GM18511 (cell line): ENCODE measurements around the gene YAE1.
A peak's percentile ranks its signal among the peaks of the same experiment; 100 is the strongest.
"Not testable (repeated sequence)": the region's sequence is repeated elsewhere in the genome, so short reads cannot be mapped to it uniquely, and the experiment has no call there.

Experiments
- ATAC-seq: cut with Tn5 transposase; IDR thresholded peaks from one replicate; pipeline ENCODE4 v1.9.1; 2021; ENCODE audit warnings: mild to moderate bottlenecking, moderate library complexity; ENCODE audit not compliant: unreplicated experiment

The YAE1 gene, protein sequence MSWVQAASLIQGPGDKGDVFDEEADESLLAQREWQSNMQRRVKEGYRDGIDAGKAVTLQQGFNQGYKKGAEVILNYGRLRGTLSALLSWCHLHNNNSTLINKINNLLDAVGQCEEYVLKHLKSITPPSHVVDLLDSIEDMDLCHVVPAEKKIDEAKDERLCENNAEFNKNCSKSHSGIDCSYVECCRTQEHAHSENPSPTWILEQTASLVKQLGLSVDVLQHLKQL

DNA sequence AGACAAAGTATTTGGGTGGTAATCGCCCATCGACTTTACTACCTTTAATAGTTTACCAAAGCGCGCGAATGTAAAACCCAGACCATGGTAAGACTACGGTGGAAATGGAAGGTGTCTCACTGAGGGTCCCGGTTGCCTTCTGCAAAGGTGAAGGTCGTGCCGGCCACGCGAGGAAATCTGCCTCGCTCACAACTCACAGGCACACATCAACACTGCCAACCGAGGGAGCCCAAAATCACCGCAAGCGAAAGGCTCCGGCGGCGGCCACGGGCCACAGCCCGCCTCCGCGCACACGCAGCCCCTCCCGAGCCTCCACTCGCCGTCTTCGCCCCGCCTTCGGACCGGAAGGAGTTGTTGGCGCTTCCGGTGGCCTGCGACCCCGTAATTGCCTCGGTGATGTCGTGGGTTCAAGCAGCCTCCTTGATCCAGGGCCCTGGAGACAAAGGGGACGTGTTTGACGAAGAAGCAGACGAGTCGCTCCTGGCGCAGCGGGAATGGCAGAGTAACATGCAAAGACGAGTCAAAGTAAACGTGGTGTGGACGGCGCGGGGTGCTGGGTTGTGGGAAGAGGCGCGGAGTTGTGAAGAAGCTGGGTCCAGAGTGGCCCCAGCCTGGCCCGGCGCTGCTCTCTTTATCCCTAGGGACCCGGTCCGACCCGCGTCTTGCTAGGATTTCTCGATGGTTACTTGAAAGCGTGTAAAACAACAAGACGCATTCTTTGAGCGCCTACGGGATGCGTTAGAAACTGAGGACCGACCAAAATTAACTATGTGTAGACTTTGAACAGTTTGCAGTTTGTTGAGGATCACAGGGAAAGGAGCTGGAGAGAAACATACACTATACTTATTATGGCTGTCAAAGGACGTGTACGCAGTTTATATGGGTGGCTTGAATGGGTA lies at the start of gene YAE1:
Gene YAE1, plus strand, starts transcription at position 382 of the 899 bp plus-strand sequence. Its CDS starts 15 bp downstream, at position 397.
- peak; percentile 99 for ATAC-seq

DNA sequence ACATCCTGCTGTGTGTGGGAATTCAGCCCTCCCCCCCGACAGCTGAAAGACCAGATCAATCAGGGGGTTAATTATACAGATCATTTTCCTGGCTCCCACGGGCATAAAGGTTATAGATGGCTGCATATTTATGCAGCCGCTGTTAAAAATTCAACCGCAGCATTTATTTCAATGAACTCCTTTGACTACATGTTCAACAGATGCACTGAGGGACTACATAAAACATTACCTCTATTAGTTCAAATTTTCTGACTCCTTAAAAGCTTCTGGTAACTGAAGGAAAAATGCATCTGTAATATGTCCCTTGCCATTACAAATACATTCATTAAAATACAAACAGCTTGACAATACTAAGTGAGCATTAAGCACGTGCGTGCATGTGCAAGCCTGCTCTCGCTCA lies 49.7 kb upstream of the YAE1 start:
- no peak for ATAC-seq

DNA sequence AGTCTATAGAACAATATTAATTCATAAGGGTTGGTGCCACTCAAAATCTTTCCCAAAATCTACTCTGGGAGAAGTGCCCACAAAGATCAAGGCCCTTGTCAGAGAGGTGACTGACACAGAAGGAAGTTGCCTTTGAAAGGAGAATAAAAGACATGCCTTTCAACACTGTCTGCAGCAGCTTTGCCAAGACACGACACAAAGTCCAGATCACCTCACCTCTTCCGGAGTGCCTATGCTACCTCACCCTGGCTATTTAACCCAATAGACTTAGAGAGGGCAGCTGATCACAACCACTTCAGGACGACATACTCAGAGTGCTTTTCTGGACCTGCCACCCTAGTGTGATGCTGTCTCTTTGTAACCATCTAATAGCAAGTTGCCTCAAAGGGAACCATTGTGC lies 49.0 kb upstream of the YAE1 start:
- ATAC-seq, result no peak

DNA sequence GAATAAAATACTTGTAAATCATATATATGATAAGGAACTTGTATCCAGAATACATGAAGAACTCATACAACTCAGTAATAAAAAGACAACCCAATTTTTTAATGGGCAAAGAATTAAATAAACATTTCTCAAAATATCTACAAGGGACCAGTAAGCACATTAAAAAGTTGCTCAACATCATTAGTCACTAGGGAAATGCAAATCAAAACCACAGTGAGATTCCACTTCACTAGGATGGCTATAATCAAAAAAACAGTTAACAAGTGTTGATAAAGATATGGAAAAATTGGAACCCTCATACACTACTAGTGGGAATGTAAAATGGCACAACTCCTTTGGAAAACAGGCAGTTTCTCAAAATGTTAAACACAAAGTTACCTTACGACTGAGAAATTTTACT lies 40.3 kb upstream of the YAE1 start:
- ATAC-seq, result no peak

DNA sequence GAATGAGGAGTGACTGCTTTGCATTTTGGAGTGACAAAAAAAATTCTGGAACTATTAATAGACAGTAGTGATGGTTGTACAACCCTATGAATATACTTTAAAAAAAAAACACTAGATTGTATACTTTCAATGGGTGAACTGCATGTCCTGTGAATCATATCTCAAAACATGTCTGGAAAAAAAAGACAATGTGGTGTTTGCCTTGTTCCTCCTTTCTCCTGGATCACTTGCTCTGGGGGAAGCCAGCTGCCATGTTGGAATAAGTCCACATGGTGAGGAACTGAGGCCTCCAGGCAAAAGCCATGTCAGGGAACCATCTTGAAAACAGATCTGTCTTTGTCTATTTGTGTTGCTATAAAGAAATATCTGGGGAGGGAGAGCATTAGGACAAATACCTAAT lies 39.5 kb upstream of the YAE1 start:
- no peak for ATAC-seq

DNA sequence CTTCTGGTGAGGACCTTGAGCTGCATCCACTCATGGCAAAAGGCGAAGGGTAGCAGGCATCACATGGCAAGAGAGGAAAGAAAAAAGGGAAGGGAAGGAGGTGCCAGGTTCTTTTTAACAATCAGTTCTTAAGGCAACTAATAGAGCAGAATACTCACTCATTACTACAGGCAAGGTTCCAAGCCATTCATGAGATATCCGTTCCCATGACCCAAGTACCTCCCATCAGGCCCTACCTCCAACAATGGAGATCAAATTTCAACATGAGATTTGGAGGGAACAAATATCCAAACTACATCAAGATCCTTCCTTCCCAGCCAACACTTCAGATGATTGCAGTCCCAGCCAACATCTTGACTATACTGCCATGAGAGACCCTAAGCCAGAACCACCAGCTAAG lies 38.9 kb upstream of the YAE1 start:
- no peak for ATAC-seq

DNA sequence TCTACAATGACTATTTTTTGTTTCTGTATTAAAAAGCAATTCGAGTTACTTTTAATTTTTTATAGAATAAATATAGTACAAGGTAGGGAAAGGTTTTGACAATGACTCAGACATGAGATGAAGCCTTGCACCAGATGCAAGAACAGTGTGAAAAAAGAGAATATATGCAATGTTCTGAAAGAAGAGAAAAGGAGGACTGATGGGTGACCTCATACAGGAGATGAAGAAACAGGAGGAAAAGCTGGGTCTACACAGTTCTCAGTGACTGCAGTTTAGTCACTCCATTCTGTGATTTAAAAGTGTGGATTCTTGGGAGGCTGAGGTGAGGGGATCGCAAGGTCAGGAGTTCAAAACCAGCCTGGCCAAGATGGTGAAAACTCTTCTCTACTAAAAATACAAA lies 38.3 kb upstream of the YAE1 start:
- no peak for ATAC-seq

DNA sequence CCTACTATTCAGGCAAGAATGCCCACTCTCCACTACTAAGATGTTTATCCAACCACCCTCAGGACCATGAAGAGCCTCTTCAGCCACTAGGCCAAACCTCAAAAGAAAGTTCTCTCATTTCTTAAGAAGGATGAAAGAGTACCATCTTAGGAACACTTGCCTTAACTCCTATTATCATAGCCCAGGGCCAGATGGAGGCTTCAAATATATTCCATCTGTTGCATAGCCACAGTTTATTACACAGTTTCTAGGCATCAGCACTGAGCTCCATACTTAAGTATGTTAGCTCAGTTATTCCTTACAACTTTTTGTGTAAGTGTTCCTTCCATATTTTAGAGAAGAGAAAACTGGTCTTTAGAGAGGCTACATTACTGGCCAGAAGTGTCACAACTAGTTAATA lies 37.4 kb upstream of the YAE1 start:
- no peak for ATAC-seq

DNA sequence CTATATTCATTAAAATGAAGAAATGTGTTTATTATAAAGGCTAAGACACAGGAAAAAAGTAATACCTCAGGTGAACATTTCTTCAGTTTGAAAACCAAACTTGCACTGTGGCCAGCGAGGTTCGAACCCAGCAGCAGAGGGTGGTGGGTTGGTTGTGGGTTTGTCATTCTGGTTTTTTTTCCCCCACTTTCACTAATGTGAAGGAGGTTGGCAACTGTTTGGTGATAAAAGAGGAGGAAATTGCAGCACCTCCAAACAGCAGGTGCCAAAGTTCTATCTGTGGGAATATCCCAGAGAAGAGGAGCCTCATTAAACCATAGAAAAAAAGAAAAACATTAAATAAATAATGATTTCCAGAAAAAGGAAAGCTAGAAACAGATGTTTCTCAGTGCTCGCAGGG lies 36.6 kb upstream of the YAE1 start:
- no peak for ATAC-seq

DNA sequence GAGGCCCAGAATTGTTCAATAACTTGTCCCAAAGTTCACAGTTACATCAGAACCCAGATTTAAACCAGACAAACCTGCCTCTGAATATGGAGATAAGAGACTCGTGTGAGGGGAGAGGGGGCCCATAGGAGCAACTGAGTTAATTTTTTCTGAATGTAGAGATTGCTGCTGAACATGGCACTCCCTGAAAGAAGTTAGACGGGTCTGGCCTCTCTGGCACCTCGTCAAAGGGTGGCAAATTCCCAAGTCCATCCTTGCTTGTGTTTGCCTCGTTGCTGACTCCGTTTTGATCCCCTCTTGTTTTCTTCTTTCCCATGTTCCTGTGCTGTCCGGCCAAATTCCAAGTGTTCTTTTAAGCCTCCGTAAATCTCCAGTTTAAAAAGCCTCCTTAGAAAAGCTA lies 35.2 kb upstream of the YAE1 start:
- no peak for ATAC-seq

DNA sequence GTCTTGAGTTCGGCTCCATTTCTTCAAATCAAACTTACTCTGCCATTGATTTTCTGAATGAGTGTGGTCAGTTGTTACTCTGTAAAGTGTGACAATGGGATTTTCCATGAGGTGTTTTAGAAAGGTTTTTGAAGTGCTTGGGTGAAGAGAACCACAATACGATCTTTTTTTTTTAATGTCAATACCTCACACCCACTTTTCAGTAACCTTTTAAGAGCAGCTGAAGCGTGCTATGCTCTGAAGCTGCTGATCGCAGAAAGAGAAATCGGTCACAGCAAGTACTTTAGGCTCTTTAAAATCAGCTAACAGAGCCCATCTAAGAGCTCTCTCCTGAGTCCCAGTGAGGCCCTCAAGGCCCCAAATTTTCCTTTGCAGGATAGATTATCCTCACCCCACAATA lies 34.4 kb upstream of the YAE1 start:
- ATAC-seq, result no peak

DNA sequence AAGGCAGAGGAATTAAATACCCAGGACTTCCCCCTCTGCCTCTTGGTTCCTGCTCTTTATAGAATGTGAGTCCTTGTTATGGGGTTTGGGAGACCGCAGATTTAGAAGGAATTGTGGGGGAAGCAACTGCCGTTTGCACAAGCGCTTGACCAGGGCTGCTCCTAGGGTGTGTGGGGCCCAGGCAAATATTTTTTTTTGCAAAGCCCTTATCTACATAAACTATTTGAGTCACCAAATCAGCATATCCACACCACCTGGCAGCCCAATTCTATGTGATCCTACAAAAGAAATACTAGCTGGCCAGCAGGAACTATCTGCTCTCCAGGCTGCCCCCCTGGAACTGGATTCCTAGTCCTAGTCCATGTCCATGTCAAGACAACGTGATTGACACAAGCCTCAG lies 33.4 kb upstream of the YAE1 start:
- no peak for ATAC-seq

DNA sequence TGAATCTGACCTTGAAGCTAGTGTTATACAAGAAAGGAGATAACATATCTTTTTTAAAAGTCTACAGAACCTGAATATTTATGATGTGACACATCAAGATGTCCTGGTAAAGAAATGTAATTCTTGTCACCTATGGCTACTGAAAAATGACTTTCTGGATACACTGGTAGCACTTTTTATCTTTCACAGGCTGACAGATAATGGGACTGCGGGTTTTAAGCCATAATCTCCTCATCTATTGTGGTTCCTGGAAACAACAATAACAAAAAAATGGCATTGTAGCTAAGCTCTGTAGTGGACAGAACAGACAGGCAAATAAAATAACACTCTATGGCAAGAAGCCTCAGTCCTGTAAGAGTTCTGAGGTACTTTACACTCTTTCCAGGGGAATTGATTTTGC lies 31.6 kb upstream of the YAE1 start:
- no peak for ATAC-seq

DNA sequence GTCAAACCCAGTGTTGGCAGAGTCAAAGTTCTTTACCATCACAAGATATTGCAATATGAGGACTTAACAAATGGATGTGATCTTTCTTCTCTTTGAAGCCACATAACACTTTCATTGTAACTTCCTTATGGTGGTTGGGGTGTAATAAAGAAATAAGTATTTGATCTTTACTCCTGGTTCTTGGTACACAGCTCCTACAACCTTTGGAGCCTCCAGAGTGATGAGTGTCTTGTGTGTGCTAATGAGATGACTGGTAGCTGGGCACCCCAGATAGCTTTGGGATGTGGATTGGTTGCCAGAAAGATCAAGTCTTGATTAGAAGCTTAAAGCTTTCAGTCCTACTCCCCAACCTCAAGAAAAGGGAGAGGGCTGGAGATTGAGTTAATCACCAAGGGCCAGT lies 31.1 kb upstream of the YAE1 start:
- no peak for ATAC-seq

DNA sequence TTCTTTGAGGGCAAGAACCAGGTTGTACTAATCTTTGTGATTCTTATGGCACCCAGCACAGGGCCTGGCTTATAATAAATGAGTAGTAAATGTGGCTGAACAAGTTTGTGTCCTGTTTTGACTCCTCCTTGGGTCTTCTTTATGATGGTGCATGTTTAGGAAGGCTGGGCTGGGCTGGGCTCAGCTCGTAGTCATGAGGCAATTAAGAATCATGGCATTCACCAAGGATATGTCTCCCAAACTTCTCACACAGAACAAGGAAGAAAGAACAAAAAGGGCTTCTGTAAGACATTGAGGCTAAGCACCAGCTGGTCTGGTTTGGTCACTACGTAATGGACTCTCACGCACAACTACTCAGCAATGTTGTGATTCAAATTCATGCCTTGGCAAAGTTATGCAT lies 30.5 kb upstream of the YAE1 start:
- ATAC-seq, result no peak

DNA sequence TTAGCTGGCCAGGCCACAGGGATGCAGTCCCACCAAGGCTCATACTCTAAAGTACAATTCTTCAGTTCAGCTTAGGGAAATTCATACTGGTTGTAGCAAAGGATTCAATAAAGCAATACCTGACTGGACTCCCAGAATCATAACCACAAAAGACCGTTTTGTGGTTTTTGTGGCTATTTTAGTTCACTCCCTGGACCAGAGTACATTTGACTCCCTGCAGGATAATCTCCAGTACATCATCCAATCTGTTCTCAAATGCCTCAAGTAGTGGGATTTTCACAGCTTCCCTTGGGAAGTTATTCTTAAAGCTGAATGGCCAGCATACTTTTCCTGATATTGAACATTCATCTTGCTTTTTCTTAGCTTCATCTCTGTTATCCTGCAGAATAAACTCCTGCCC lies 29.3 kb upstream of the YAE1 start:
- no peak for ATAC-seq

DNA sequence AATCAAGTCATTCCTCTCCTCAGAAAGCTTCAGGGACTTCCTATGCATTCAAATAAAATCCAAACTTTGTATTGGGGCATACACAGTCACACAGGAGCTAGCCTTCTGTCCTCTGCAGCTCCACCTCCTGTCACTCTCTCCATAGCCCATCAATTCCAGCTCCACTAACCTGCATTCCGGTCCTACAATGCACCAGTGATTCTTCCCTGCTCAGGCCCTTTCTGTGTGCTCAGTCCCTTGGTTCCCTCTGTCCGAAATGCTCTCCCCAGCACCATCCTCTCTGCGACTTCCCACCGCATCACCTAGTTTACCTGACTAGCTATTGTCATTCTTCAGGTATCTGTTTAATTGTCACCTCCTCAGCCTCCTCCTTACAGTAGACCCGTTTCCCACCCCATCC lies 26.4 kb upstream of the YAE1 start:
- ATAC-seq, result no peak

DNA sequence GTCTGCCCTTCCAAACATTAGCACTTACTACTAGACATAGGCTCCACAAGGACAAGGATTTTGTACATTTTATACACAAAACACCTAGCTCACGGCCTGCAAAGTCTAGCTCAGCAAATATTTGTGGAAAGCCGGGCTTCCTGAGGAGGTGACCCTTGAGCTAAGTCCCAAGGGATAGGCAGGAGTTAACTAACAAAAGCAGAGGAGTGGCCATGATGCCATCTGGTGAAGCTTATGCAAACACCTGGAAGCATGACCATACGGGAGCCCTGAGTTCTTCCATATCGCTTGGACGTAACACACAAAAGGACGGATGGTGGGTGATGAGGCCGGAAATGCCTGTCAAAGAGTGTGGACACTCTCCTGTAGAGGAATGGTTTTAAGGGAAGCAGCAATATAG lies 25.9 kb upstream of the YAE1 start:
- no peak for ATAC-seq

DNA sequence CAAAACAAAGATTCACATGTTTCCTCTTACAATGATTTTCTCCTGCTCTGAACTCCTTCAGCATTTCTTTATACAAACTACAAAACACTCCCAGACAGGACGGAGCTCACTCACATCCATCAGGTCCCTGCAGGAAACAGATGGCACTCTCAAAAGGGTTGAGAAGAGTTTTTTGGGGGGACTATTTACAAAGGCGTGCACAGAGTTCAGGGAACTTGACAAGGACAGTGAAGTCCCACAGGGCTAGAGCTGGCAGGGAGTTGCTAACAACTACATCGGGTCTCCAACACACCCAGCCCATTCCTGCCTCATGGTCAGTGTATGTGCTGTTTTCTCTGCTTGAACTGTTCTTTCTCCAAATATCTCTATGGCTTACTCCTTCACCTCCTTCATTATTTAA lies 24.7 kb upstream of the YAE1 start:
- ATAC-seq, result no peak

DNA sequence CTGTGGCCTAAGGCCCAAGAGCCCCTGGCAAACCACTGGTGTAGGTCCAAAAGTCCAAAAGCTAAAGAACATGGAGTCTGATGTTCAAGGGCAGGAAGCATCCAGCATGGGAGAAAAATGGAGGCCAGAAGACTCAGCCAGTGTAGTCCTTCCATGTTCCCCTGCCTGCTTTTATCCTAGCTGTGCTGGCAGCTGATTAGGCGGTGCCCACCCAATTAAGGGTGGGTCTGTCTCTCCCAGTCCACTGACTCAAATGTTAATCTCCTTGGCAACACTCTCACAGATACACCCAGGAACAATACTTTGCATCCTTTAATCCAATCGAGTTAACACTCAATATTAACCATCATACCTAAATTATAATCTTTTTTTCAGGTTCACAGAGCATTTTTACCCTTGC lies 21.4 kb upstream of the YAE1 start:
- not testable (repeated sequence) for ATAC-seq

DNA sequence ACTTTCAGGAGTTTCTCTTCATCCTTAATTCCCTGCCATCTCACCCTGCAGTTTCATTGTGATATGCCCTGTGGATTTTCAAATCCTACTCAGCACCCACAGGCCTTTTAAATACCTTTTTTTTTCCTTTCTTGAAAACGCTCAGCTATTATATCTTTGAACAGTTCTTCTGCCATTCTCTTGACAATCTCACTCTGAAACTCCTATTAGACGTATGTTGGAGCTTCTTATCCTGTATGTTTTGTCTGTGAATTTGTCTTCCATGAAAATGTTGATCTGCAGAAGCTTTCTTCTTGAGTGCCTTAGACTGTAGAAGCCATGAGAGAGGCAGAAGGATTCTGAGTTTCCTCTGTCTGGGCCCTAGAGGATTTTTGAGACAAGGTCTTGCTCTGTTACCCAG lies 18.9 kb upstream of the YAE1 start:
- ATAC-seq, result no peak

DNA sequence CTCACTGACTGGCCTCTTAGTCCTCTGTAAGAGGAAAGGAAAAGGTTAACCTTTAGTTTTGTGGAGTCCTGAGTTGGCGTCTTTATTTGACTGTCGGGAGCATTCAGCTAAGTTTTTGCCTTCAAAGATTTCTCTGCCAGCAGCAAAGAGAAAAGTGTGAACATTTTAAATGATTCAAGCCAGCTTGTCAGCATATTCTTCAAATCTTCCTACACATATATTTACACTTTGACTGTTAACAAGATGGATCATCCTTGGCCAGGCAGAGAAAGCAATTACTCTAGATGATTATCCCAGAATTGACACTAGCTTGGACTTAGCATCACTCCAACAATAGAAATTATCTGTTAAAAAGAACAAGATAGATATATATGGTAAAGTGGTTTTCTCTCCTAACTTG lies 15.8 kb upstream of the YAE1 start:
- ATAC-seq, result no peak

DNA sequence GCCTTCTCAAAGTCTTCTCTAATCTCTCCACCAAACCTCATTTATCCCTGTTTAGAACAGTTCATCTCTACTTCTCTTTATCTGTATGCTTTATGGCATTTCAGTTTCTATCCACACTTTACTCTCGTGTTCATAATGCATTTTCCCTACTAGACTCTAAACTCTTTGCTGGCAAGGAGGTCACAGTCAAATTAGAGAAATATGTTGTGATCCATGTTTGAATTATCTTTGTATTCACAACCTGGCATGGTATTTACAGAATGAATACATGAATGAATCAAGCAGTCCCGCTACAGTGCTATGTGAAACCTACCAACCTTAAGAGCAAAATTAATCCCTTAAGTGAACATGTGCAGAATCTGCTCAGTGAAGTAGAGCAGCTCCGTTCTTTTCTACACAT lies 12.8 kb upstream of the YAE1 start:
- no peak for ATAC-seq
